ENCODE results near the gene TATDN2. TPM values are rescaled to one million over a fixed set of nuclear protein-coding genes. Genes with fewer than 3 reads are reported as not detected.

The TATDN2 gene
- total RNA-seq, 1 donor: 19.2 TPM

DNA sequence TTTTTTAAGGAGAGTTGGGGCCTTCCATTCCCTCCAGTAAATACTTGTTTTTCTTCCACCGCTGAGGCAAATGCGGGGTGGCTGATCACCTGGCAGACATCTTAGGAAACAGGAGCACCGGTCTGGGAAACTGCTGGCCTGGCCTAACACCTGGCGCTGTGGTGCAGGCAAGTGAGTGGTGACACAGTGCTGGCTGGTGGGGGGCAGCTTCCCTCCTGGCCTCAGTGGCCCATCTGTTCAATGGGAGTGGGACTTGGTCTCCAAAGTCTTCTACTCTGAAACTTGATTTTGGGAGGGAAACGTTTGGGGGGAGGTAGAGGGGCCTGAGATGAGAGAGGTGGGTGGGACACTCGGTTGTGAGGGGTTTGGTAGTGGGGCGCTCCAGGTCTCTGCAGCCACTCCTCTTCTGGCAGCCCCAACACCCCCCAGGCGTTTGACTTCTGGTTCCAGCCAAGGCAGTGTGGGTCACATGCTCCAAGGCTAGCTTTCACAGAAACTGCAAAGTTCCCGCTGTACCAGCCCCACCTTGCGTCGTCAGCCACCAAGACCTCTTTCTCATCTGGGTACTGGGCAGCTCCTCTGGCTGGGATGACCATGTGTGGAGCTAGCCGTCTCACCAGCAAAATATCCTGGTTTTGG is 39.8 kb downstream of the TATDN2 start:
- no peaks in the 10 kb centered on the region for H3K27me3 ChIP-seq (ENCODE audit: insufficient read depth, low read length)
- TF ChIP-seq, protein P1, sequence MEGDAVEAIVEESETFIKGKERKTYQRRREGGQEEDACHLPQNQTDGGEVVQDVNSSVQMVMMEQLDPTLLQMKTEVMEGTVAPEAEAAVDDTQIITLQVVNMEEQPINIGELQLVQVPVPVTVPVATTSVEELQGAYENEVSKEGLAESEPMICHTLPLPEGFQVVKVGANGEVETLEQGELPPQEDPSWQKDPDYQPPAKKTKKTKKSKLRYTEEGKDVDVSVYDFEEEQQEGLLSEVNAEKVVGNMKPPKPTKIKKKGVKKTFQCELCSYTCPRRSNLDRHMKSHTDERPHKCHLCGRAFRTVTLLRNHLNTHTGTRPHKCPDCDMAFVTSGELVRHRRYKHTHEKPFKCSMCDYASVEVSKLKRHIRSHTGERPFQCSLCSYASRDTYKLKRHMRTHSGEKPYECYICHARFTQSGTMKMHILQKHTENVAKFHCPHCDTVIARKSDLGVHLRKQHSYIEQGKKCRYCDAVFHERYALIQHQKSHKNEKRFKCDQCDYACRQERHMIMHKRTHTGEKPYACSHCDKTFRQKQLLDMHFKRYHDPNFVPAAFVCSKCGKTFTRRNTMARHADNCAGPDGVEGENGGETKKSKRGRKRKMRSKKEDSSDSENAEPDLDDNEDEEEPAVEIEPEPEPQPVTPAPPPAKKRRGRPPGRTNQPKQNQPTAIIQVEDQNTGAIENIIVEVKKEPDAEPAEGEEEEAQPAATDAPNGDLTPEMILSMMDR (IDR thresholded peaks at IDR 0.05; ENCODE audit: extremely low read depth, low read depth, low read length): no peak
- H3K36me3 ChIP-seq (ENCODE audit: insufficient read depth, low read length): peaks cover 12% of the 10 kb centered on the region
- no peak overlapping the region for H3K27ac ChIP-seq (ENCODE audit: low read depth, low read length)
- peaks cover 3% of the 10 kb centered on the region for H4K20me1 ChIP-seq (ENCODE audit: insufficient read depth, low read length)
- no peak overlapping the region for H3K4me2 ChIP-seq (ENCODE audit: insufficient read depth, low read length)
- no peak for DNase-seq (ENCODE audit: insufficient read length, low spot score, missing footprints)
- H3K4me1 ChIP-seq (ENCODE audit: insufficient read depth, low read length): peaks cover 20% of the 10 kb centered on the region
- no peak overlapping the region for H2AFZ ChIP-seq (ENCODE audit: low read length)
- peaks cover 9% of the 10 kb centered on the region for H3K79me2 ChIP-seq (ENCODE audit: insufficient read depth, low read length)
- no peaks in the 10 kb centered on the region for H3K9me3 ChIP-seq (ENCODE audit: low read depth, low read length)
- no peak overlapping the region for H3K4me3 ChIP-seq (ENCODE audit: insufficient read depth, low read length)

DNA sequence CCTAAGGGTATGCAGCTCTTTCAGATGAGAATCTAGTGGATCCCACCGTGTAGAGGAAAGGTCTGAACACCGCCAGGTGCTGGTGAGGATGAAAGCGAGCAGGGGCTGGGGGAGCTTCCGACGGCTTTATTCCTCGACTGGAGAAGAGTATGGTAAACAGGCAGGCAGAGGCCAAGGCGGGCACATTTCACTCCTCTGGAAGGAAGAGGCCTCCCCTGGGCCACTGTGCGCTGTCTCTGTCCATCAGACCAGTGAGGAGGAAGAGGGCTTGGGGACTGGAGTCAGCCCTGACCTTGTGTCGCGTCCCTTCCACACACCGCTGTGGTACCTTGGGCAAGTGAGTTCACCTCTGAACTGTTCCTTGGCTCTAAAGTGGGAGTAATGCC is 40.3 kb downstream of the TATDN2 start:
- Histone ChIP-seq H3K4me2 (ENCODE audit: insufficient read depth, low read length) (no peak overlapping the region), H3K27me3 (ENCODE audit: insufficient read depth, low read length) (no peaks in the 10 kb centered on the region), H3K36me3 (ENCODE audit: insufficient read depth, low read length) (peaks cover 13% of the 10 kb centered on the region), H3K9me3 (ENCODE audit: low read depth, low read length) (no peaks in the 10 kb centered on the region), H2AFZ (ENCODE audit: low read length) (no peak overlapping the region), H3K79me2 (ENCODE audit: insufficient read depth, low read length) (peaks cover 6% of the 10 kb centered on the region), H3K4me1 (ENCODE audit: insufficient read depth, low read length) (peaks cover 21% of the 10 kb centered on the region), H3K4me3 (ENCODE audit: insufficient read depth, low read length) (no peak overlapping the region), H4K20me1 (ENCODE audit: insufficient read depth, low read length) (peaks cover 3% of the 10 kb centered on the region), H3K27ac (ENCODE audit: low read depth, low read length) (no peak overlapping the region)
- DNase-seq (ENCODE audit: insufficient read length, low spot score, missing footprints): no peak
- TF ChIP-seq, protein P1 (IDR thresholded peaks at IDR 0.05; ENCODE audit: extremely low read depth, low read depth, low read length): no peak

DNA sequence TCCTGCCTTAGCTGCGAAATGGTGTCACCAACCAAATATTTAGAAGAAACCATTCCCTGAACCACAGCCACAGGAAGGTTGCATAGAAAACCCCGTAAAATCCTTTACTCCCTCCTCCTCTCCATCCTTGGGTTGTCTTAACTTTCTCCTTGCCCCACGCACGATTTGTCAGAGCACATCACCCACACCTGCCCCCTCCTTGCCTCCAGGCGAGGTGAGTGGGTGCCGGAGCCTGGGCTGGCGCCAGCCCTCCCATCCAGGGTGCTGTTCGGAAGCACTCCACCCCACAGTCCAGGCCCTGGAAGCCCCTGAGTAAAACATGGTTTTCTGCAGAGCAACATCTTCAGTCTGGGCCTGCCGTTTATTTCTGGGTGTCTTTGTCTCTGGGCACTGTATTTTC is 40.8 kb downstream of the TATDN2 start:
- peaks cover 13% of the 10 kb centered on the region for H3K36me3 ChIP-seq (ENCODE audit: insufficient read depth, low read length)
- H3K79me2 ChIP-seq (ENCODE audit: insufficient read depth, low read length): peaks cover under 1% of the 10 kb centered on the region
- no peak overlapping the region for H3K4me2 ChIP-seq (ENCODE audit: insufficient read depth, low read length)
- no peaks in the 10 kb centered on the region for H3K9me3 ChIP-seq (ENCODE audit: low read depth, low read length)
- H2AFZ ChIP-seq (ENCODE audit: low read length): no peak overlapping the region
- peaks cover 3% of the 10 kb centered on the region for H4K20me1 ChIP-seq (ENCODE audit: insufficient read depth, low read length)
- TF ChIP-seq, protein P1 (IDR thresholded peaks at IDR 0.05; ENCODE audit: extremely low read depth, low read depth, low read length): no peak
- H3K27me3 ChIP-seq (ENCODE audit: insufficient read depth, low read length): no peaks in the 10 kb centered on the region
- no peak for DNase-seq (ENCODE audit: insufficient read length, low spot score, missing footprints)
- H3K4me1 ChIP-seq (ENCODE audit: insufficient read depth, low read length): peaks cover 21% of the 10 kb centered on the region
- H3K4me3 ChIP-seq (ENCODE audit: insufficient read depth, low read length): no peak overlapping the region
- no peak overlapping the region for H3K27ac ChIP-seq (ENCODE audit: low read depth, low read length)

DNA sequence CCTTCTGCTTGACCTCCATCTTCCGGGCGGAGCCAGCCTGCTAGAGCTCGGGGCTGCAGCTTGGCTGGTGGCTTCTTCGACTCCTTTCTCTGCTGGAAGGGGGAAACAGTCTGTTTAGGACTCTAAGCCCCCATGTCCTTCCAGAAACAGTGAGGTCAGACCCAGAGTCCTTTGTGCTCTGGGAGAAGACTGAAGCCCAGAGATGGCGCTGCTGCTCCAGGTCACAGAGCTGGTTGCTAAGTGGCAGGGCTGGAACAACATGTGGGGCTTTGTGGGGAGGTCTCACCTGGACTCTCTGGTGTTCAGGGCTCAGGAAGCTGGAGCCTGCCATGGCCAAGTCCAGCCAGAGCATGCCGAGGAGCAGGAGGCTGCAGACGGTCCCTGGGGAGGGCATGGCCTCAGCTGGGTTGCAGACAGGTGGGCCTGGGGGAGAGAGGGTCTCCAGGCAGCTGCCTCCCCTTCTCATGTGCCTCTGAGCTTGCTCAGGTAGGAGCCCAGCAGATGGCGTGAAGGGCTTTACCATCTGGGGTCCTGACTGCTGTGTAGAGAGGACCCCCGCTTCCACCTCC is 41.6 kb downstream of the TATDN2 start:
- no peak overlapping the region for H3K27ac ChIP-seq (ENCODE audit: low read depth, low read length)
- peaks cover 21% of the 10 kb centered on the region for H3K4me1 ChIP-seq (ENCODE audit: insufficient read depth, low read length)
- H3K79me2 ChIP-seq (ENCODE audit: insufficient read depth, low read length): no peaks in the 10 kb centered on the region
- H4K20me1 ChIP-seq (ENCODE audit: insufficient read depth, low read length): peaks cover 3% of the 10 kb centered on the region
- DNase-seq (ENCODE audit: insufficient read length, low spot score, missing footprints): no peak
- no peak overlapping the region for H3K4me2 ChIP-seq (ENCODE audit: insufficient read depth, low read length)
- no peaks in the 10 kb centered on the region for H3K27me3 ChIP-seq (ENCODE audit: insufficient read depth, low read length)
- H3K9me3 ChIP-seq (ENCODE audit: low read depth, low read length): no peaks in the 10 kb centered on the region
- H3K4me3 ChIP-seq (ENCODE audit: insufficient read depth, low read length): no peak overlapping the region
- TF ChIP-seq, protein P1 (IDR thresholded peaks at IDR 0.05; ENCODE audit: extremely low read depth, low read depth, low read length): no peak
- H3K36me3 ChIP-seq (ENCODE audit: insufficient read depth, low read length): peaks cover 13% of the 10 kb centered on the region
- H2AFZ ChIP-seq (ENCODE audit: low read length): no peak overlapping the region
